Measurements from ENCODE around the gene LACTB.

LACTB gene, protein sequence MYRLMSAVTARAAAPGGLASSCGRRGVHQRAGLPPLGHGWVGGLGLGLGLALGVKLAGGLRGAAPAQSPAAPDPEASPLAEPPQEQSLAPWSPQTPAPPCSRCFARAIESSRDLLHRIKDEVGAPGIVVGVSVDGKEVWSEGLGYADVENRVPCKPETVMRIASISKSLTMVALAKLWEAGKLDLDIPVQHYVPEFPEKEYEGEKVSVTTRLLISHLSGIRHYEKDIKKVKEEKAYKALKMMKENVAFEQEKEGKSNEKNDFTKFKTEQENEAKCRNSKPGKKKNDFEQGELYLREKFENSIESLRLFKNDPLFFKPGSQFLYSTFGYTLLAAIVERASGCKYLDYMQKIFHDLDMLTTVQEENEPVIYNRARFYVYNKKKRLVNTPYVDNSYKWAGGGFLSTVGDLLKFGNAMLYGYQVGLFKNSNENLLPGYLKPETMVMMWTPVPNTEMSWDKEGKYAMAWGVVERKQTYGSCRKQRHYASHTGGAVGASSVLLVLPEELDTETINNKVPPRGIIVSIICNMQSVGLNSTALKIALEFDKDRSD

DNA sequence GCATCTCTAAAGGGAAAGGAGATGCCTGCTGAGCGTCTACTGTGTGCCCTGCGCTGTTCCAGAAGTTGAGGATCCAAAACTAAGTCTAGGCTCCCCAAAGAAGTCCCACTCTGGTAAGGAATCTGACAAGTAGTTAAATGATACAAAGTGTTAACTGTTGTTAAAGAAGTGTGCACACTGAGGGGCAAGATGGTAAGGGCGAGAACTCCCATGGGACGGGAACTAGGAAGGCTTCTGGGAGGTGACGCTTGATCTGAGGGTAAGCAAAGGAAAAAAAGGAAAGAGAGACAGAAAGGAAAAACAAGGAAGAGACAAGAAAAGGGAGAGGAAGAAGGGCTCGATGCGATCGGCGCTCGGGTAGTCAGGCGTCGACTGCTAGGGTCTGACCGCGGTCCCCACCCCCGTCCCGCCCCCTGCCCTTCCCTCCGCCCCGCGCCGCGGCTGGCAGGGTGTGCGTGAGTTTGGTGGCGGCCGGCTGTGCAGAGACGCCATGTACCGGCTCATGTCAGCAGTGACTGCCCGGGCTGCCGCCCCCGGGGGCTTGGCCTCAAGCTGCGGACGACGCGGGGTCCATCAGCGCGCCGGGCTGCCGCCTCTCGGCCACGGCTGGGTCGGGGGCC is at the start of gene LACTB:
Gene LACTB, plus strand, starts transcription at position 480 of the 620 bp plus-strand sequence. Its CDS starts 11 bp downstream, at position 491.
- peak; percentile 93 to 96 (median 94) for DNase-seq

DNA sequence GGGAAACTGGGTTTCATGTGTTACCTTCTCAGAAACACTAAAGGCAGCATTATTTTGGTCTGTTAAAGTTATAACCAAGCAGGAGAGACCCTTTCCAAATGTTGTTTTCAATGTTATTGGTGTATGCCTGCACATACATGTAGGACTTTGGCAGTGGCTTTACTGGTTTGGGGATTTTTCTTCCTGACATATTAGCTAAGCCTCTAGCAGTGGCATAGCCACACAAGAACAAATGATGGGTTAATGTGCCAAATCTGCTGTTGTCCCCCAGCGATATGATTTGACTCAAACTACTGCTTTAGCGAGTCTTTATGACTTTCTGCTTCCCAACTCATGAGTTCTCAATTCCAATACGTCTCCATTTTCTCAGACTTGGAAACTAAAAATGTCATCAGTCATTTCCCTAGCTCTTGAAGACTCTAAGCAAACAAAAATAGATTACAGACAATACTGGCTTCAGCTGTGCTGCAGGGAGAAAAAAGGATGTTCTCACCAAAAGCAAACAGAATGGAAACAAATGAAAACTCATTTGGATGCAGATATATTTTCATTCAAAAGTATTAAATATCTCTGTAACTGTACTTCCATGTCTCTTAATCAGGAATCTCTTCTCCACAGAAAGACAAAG is 49.5 kb upstream of the LACTB start:
- no peak for DNase-seq

DNA sequence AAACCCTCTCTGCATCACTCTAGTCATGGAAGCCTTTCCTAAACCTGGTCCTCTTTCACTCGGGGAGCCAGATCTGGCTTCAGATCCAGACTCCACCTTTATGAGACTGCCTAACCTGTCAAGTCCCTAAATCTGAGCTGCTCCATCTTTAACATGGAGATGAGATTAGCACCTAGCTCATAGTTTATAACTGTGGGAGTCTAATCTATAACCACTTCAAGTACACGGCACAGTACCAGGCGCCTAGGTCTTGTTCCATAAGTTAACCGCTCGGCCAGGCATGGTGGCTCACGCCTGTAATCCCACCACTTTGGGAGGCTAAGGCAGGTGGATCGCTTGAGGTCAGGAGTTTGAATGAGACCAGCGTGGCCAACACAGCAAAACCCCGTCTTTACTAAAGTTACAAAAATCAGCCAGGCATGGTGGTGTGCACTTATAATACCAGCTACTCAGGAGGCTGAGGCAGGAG is 48.8 kb upstream of the LACTB start:
- DNase-seq: no peak

DNA sequence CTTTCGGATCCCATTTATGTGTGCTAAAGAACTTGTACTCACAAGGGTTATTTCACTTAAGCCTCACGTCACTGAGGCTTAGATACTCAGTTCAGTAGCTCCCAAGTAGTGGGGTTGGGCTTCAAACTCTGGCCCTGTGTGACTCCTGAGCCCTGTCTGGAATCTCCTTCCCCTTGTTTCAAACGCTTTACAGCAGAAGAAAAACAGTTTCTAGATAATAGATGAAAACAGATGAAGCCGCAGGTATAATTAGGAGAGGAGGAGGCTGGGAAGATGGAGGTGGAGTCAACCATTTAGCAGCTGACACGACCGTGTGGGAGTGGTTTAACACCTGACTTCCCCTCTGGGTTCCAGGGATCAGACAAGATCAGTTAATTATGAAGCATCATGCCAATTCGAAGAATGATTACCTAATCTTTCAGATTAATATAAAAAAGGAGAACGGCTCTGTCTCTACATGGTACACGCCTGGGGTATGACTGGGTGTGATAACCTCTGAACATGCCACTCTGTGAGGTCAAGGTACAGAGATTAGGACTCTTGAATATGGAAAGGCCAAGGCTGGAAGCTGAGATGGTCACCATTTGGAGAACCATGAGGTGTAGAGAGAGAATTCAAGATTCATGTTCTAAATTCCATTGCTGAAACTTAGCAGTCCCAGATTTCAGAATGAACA is 48.0 kb upstream of the LACTB start:
- DNase-seq: no peak

DNA sequence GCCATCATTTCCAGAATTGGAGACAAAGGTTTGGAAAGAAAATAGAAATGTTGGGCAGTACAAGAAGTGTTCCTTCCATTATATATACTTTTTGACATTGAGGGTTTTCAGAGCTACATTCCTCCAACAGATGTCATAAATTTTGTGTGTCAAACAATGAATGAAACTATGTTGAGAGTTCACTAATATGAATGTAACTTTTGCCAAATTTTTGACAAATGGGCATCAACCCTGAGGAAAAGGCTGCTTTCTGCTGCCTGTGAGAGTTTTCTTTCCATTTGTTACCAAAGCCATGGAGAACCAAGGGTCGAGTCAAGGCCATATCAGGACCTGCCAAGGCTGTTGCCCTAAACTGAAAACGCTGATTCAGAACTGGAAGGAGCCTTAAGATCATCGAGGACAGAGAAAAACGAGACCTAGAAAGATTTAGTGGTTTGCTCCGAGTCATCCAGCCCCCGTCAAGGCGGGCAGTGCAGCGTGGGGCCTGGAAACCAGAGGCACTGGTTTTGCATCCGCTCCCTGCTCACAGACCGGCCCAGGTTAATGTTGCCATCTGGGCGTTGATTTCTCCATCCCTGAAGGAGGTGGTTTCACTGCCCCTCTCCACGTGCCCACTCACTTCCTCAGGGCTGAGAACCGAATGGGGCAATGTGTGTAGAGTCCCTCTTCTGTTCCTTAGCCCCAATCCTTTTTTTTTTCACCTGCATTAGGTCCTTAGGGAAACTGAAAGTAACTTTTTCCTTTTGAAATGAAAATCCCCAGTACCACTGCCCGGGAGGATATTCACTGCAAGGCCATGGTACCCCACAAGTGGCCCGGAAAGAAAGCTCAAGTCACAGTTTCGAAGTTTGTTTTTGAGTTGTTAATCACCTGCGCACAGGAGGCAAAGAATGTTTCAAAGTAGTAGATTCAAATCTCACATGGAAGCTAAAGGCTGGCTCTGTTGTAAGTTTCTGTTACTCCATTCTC is 46.4 kb upstream of the LACTB start:
- DNase-seq: no peak

DNA sequence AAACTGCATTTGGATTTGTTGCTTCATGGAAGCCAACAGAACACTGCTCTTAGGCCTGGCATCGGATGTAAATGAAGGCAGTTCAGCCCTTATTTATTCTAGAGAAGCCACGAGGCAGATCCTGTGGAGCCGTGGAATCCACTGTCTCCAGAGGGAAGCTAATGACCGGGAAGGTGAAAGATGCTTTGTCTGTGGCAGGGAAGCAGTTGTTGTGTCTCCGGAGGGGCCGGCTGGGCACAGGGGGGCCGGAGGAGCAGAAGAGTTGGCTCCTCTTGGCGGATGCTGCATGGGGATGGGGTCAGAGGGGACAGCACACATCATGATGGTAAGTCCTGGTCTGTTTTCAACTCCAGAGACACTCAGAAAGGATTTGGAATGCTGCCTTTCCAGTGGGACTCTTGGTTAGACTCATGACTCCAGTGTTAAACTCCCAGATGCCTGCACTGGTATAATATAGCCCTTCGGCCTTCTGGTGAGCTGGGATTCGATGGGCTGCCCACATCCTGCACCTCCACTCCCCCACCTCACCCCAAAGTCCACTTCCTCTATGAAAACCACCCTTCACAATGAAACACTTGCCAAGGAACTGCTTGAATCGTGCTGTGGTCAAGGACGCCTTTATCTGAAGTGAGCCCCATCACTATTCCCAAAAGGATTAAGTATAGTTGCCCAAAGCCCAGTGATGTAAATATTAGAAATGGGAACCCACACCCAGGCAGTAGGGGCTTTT is 45.5 kb upstream of the LACTB start:
- DNase-seq: no peak

DNA sequence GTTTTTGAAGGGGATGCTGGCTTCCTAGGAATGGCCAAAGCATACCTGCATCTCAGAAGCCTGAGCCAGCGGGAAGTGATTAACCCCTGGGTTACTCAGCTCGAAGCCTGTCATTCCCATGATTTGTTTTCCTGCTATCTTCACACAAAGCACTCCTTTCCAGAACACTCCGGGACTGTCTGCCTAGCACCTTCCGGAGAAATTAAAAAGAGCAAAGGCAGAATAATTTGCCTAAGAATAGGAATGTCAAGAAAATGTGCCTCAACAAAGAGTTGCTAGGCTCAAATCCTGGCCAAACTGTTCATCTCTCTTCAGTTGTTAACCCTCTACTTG is 45.0 kb upstream of the LACTB start:
- DNase-seq: no peak

DNA sequence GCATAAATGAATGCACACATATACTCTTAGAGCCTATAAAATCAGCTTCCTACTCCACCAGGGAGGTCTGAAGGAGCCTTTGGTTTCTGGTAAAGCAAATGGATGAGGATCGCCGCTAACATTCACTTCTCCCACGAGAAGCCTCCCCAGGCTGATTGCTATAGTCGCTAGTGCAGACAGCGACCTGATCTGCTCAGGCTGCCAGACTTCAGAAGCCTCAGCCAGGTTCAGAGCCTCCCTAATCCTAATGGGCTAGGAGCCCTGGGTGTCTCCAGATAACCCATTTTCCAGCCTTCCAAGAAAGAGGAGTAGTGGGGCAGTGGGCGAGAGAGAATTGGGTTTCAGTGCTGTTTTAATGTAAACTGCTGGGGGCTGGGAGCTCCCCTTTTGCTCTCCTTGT is 43.7 kb upstream of the LACTB start:
- DNase-seq: no peak

DNA sequence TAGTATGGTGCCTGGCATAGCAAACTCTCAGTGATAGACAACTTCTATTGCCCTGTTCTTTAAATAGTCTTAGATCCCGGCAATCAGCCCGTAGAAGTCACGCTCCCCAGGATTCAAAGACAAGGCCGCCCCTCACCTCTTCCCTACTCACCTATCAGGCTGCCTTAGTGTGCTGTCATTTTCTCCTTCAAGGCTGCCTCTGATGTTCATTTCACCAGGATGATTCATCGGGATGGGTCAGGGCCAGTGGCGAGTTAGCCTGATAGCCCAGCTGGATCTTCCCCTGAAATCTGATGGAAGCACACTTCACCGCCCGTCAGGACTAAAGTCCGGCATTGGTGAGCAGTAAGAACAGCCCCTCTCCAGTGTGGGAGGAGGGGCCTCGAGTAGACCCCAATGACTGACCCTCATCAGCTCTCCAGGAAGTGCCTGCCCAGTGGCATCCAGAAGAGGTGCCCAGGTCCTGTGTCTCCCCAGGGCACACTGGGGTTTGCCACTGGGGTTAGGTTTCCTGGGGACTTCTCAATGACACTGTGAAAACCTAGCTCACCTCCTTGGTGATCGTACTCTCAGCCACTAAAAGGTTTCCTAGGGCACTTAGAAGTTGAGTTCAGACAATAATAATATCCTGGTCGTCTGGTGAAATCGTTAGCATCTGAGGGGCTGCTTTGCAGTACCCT is 41.6 kb upstream of the LACTB start:
- DNase-seq: no peak

DNA sequence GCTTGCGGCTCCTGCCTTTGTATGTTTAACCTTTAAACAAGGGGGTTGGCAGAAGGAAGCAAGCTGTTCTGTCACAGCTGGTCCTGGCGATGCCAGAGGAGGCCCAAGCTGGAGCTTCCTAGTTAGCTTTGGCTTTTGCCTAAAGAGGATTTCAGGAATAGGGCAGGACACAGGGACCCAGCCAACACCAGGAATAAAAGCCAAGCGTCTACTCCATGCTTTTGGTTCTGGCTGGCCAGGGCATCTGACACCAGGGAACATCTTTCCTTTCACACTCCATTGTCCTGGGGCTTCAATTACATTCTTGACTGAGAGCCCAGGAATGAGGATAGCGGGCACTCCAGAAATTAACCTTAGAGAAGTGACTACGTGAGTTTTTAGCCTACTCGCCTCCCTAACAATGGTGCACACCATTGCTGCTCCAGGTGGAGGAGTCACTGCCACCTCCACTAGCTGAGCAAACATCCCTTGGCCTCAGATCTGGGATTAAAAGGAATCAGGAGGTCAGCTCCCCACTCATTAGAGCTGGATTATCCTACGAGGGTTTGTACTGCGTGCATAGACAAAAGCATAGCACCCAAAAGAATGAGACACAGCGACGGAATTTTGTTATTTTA is 40.9 kb upstream of the LACTB start:
- no peak for DNase-seq

DNA sequence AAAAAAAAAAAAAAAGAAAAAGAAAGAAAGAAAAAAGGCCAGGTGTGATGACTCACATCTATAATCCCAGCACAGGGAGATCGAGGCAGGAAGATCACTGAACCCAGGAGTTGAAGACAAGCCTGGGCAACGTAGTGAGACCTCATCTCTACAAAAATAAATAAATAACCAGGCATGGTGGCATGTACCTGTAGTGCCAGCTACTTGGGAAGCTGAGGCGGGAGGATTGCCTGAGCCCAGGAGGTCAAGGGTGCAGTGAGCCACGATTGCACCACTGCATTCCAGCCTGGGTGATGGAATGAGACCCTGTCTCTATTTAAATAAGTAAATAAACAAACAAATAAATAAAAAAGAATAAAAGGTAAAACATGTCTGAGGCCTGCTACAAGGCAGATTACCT is 39.3 kb upstream of the LACTB start:
- no peak for DNase-seq

DNA sequence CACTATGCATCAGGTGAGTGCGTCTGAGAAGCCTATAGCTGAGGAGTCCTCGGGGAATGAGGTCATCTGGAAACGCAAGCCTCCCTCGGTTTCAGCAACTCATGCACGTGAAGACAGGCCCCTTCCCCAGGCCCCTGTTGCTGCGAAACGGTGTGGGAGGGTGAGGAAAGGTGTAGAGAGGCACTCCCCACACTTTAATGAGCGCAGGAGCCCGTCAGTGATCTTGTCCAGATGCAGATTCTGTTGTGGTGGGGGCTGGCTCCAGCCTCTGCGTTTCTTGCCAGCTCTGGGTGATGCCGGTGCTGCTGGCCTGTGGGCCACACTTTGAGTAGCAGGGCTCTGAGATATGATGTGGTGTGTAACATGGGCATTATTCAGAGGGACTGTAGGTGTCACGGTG is 38.6 kb upstream of the LACTB start:
- no peak for DNase-seq

DNA sequence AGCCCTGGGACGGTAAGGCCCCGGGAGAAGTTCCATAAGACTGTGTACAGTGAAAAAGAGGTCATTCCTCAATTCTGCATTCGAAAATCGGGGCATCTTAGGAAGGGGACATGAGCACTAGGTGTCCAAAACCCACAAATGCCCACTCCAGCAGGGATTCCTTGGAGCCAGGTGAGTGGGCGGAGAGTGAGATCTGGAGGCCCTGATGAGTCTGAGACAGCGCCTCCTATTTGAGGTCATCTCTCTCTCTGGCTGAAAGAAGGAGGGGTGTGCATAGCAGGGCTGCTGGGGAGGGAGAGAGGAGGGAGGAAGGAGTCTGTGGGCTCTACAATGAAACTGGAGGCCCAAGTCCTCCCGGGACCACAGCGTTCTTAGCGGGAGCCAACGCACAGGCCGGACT is 38.1 kb upstream of the LACTB start:
- no peak for DNase-seq

DNA sequence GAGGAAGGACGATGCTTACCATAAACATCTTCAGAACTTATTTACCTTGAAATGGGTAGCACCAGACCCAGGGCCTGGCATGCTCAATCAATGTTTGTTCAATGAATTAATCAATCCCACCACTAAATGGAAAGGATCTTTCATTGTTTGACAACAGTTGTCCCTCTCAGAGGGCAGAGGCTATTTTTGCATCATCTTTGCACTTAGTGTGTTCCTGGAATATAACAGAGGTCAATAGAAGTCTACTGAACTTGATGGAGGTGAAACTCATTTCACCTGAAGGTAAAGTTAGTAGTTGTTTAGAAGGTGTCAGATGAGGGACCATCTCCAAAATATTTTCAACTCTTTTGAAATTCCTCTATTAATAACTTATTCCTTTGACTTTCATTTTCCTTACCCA is 36.9 kb upstream of the LACTB start:
- DNase-seq: no peak

DNA sequence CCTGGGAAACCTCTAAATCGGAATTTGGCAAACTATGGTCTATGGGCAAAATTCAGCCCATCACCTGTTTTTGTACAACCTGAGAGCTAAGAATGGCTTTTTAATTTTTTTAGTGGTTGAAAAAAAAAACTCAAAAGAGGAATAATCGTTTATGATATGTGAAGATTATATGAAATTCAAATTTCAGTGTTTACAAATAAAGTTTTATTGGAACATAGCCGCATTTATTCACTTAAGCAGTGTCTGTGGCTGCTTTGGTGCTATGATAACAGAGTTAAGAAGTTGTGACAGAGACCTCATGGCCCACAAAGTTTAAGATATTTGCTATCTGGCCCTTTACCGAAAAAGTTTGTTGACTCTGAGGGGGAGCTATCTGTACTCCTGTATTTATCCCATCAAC is 36.4 kb upstream of the LACTB start:
- DNase-seq: no peak

DNA sequence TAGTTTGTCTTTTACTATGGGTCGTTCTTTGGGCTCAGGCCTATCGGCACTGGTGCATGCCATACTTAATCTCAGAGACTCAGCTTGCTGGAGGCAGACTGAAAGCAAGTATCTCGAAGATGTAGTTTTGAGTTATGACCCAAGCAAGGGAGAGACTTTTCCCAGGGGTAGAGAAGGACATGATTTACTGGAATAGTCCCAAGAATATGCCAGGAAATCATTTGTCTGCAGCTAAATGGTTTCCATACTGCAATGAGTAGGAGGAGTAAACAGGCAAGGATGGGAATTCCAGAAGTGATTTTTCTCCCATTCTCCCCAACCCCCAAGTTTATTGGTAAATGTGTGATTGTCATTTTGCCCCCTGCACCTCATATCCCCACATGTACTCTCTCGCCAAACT is 35.4 kb upstream of the LACTB start:
- peak in 1 of 3 donors; percentile 37 for DNase-seq

DNA sequence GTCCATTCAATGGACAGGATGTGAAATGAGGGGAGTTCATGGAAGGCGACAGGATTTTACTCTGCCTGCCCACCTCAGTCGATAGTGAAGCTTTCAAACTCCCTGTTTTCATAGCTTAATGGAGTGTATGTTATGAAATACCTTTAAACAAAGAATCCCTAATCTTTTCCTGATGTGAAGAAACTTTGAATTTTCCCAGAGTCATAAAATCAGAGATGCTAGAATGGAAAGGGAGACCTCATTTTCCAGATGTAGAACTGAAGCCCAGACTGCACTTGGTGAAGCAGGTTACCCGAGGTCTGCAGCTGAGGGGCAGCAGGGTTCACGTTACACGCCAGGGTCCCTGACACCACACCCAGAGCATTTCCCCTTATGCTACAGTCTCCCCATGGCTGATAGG is 34.7 kb upstream of the LACTB start:
- no peak for DNase-seq

DNA sequence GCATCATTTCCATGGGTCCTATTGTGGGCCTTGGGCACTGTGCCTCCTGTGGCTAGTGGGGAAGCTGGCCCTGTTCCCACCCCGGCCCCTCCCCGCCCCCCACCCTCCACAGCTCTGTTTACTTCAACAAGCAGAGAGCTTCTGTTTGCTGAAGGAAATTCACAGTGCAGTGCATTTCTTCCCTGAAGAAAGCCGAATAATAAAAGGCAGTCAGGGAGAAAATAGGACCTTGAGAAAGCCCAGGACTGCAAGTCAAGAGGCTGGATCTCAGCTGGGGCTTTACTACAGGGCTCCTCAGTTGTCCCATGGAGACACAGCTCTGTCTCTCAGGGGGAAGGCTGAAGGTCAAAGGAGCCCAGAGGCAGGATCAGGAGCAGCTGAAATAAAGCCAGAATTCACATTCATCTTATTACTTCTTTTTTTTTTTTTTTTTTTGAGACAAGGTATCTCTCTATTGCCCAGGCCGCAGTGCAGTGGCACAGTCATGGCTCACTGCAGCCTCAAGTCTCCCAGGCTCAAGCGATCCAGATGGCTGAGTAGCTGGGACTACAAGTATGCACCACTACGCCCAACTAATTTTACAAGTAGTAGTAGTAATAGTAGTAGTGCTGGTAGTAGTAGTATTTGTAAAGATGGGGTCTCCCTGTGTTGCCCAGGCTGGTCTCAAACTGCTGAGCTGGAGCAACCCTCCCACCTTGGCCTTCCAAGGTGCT is 33.0 kb upstream of the LACTB start:
- no peak for DNase-seq

DNA sequence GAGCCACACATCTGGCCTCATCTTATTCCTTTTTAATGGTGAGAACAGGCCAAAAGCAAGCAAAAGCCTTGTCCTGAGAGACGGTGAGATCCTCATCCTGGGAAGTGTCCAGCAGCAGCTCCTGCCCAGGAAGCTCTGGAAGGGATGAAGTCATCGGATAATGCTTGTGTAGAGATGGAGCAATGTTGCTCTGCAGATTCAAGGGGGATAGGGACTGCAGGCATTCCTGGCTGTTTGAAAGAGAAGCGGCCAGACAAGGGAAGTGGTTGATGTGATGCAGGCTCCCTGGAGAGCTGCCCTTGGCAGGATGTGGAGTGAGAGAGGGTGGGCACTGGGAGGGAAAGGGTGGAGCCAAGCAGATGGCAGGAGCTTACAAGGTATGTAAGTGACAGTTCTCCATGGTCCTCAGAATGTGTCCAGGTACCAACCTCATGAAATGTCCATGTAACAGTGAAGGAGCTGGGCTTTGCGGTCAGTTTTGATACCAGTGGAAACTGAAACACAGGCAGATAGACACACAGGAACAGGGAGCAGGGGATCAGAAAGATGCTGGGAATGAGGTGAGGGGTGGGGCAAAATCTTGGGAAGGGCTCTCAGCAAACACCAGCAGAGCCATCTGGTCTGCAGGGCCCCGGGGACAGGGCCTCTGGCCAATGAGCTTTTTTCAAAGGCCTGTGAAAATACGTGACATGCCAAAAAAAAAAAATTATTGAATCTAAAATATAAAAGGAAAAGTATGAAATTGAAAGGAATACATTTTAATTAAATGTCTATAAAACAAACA is 32.2 kb upstream of the LACTB start:
- no peak for DNase-seq
